ENCODE measurements around the gene IPO5. TPM values are rescaled to one million over a fixed set of nuclear protein-coding genes. Genes with fewer than 3 reads are reported as not detected.

The IPO5 gene
- total RNA-seq, 1 donor, result 316 TPM

- no peak overlapping the region for H3K27ac ChIP-seq (ENCODE audit: low read depth, low read length)
- TF ChIP-seq, protein P1, sequence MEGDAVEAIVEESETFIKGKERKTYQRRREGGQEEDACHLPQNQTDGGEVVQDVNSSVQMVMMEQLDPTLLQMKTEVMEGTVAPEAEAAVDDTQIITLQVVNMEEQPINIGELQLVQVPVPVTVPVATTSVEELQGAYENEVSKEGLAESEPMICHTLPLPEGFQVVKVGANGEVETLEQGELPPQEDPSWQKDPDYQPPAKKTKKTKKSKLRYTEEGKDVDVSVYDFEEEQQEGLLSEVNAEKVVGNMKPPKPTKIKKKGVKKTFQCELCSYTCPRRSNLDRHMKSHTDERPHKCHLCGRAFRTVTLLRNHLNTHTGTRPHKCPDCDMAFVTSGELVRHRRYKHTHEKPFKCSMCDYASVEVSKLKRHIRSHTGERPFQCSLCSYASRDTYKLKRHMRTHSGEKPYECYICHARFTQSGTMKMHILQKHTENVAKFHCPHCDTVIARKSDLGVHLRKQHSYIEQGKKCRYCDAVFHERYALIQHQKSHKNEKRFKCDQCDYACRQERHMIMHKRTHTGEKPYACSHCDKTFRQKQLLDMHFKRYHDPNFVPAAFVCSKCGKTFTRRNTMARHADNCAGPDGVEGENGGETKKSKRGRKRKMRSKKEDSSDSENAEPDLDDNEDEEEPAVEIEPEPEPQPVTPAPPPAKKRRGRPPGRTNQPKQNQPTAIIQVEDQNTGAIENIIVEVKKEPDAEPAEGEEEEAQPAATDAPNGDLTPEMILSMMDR (IDR thresholded peaks at IDR 0.05; ENCODE audit: extremely low read depth, low read depth, low read length), result no peak
- H4K20me1 ChIP-seq (ENCODE audit: insufficient read depth, low read length), result no peaks in the 10 kb centered on the region
- no peaks in the 10 kb centered on the region for H3K9me3 ChIP-seq (ENCODE audit: low read depth, low read length)
- no peak overlapping the region for H3K4me2 ChIP-seq (ENCODE audit: insufficient read depth, low read length)
- H3K27me3 ChIP-seq (ENCODE audit: insufficient read depth, low read length), result no peaks in the 10 kb centered on the region
- no peak overlapping the region for H3K4me3 ChIP-seq (ENCODE audit: insufficient read depth, low read length)
- no peaks in the 10 kb centered on the region for H3K4me1 ChIP-seq (ENCODE audit: insufficient read depth, low read length)
- no peak overlapping the region for H2AFZ ChIP-seq (ENCODE audit: low read length)
- DNase-seq (ENCODE audit: insufficient read length, low spot score, missing footprints), result no peak
- no peaks in the 10 kb centered on the region for H3K79me2 ChIP-seq (ENCODE audit: insufficient read depth, low read length)
- no peaks in the 10 kb centered on the region for H3K36me3 ChIP-seq (ENCODE audit: insufficient read depth, low read length)
Observed at GRCh38 chr13:97962887-97963286, 9.4 kb downstream of the IPO5 start.

- H3K36me3 ChIP-seq (ENCODE audit: insufficient read depth, low read length), result no peaks in the 10 kb centered on the region
- no peak overlapping the region for H3K27ac ChIP-seq (ENCODE audit: low read depth, low read length)
- no peaks in the 10 kb centered on the region for H4K20me1 ChIP-seq (ENCODE audit: insufficient read depth, low read length)
- TF ChIP-seq, protein P1 (IDR thresholded peaks at IDR 0.05; ENCODE audit: extremely low read depth, low read depth, low read length), result no peak
- H3K4me1 ChIP-seq (ENCODE audit: insufficient read depth, low read length), result no peaks in the 10 kb centered on the region
- no peak overlapping the region for H3K4me2 ChIP-seq (ENCODE audit: insufficient read depth, low read length)
- H3K27me3 ChIP-seq (ENCODE audit: insufficient read depth, low read length), result no peaks in the 10 kb centered on the region
- no peaks in the 10 kb centered on the region for H3K79me2 ChIP-seq (ENCODE audit: insufficient read depth, low read length)
- no peak overlapping the region for H3K4me3 ChIP-seq (ENCODE audit: insufficient read depth, low read length)
- no peak overlapping the region for H2AFZ ChIP-seq (ENCODE audit: low read length)
- no peak for DNase-seq (ENCODE audit: insufficient read length, low spot score, missing footprints)
- H3K9me3 ChIP-seq (ENCODE audit: low read depth, low read length), result no peaks in the 10 kb centered on the region
Observed at GRCh38 chr13:97967226-97967625, 13.8 kb downstream of the IPO5 start.

DNA sequence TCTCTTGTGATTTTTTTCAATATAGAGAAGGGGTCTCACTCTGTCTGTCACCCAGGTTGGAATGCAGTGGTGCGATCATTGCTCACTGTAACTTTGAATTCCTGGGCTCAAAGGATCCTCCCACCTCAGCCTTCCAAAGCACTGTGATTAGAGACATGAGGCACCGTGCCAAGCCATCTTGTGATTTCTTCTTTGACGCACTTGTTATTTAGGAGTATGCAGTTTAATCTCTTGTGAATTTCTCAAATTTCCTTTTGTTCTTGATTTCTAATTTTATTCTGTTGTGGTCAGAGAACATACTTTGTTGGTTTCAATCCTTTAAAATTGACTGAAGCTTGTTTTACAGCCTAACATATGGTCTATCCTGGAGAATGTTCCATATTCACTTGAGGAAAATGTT, 14.5 kb downstream of the IPO5 start:
- Histone ChIP-seq H3K36me3 (ENCODE audit: insufficient read depth, low read length) (no peaks in the 10 kb centered on the region), H3K79me2 (ENCODE audit: insufficient read depth, low read length) (no peaks in the 10 kb centered on the region), H3K27ac (ENCODE audit: low read depth, low read length) (no peak overlapping the region), H4K20me1 (ENCODE audit: insufficient read depth, low read length) (no peaks in the 10 kb centered on the region), H3K4me1 (ENCODE audit: insufficient read depth, low read length) (no peaks in the 10 kb centered on the region), H3K27me3 (ENCODE audit: insufficient read depth, low read length) (no peaks in the 10 kb centered on the region), H3K9me3 (ENCODE audit: low read depth, low read length) (no peaks in the 10 kb centered on the region), H2AFZ (ENCODE audit: low read length) (no peak overlapping the region), H3K4me3 (ENCODE audit: insufficient read depth, low read length) (no peak overlapping the region), H3K4me2 (ENCODE audit: insufficient read depth, low read length) (no peak overlapping the region)
- DNase-seq (ENCODE audit: insufficient read length, low spot score, missing footprints), result no peak
- TF ChIP-seq, protein P1 (IDR thresholded peaks at IDR 0.05; ENCODE audit: extremely low read depth, low read depth, low read length), result no peak

DNA sequence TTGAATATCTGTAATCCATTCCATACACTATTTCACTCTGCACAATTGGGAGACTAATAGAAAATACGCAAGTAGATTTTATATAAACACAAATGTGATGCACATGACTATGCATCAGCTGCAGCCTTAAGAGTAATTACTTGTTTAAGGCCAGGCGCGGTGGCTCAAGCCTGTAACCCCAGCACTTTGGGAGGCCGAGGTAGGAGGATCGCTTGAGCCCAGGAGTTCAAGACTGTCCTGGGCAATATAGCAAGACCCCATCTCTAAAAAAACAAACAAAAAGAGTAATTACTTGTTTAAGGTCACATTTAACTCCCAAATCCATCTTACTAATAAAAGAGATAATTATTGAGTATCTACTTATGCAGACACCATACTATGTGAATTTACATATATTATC, 18.0 kb downstream of the IPO5 start:
- no peaks in the 10 kb centered on the region for H3K79me2 ChIP-seq (ENCODE audit: insufficient read depth, low read length)
- peaks cover 6% of the 10 kb centered on the region for H3K4me1 ChIP-seq (ENCODE audit: insufficient read depth, low read length)
- H2AFZ ChIP-seq (ENCODE audit: low read length), result no peak overlapping the region
- TF ChIP-seq, protein P1 (IDR thresholded peaks at IDR 0.05; ENCODE audit: extremely low read depth, low read depth, low read length), result no peak
- no peaks in the 10 kb centered on the region for H4K20me1 ChIP-seq (ENCODE audit: insufficient read depth, low read length)
- no peaks in the 10 kb centered on the region for H3K36me3 ChIP-seq (ENCODE audit: insufficient read depth, low read length)
- H3K4me2 ChIP-seq (ENCODE audit: insufficient read depth, low read length), result no peak overlapping the region
- no peak for DNase-seq (ENCODE audit: insufficient read length, low spot score, missing footprints)
- H3K4me3 ChIP-seq (ENCODE audit: insufficient read depth, low read length), result no peak overlapping the region
- no peaks in the 10 kb centered on the region for H3K9me3 ChIP-seq (ENCODE audit: low read depth, low read length)
- no peak overlapping the region for H3K27ac ChIP-seq (ENCODE audit: low read depth, low read length)
- H3K27me3 ChIP-seq (ENCODE audit: insufficient read depth, low read length), result no peaks in the 10 kb centered on the region

All from osteoblast (primary cell).